Frontal cortex (tissue), 4 donors: ENCODE results near the gene MAP4K4. TPM values are rescaled to one million over a fixed set of nuclear protein-coding genes. Genes with fewer than 3 reads are reported as not detected.

ENCODE experiments used
- DNase-seq, 2 donors: peaks; one replicate each; pipeline ENCODE4 v3.0.0; 2012; ENCODE audit warnings: low spot score in 2 of 2
- FAIRE-seq: peaks from 2 replicates; lab custom pipeline; 2012; peaks lifted over from hg19 to GRCh38; lab: Jason Lieb, UNC
- total RNA-seq: library from RNA; depleted of rRNA; stranded (reverse); fragments of >200 nt; gene quantifications from one replicate; pipeline ENCODE4 v1.2.3, GENCODE V29; 2014
- donor health status: control.
- donor health status: control.
- donor health status: control.

The MAP4K4 gene
- total RNA-seq, 1 donor from 2014 or later, result 161 TPM

DNA sequence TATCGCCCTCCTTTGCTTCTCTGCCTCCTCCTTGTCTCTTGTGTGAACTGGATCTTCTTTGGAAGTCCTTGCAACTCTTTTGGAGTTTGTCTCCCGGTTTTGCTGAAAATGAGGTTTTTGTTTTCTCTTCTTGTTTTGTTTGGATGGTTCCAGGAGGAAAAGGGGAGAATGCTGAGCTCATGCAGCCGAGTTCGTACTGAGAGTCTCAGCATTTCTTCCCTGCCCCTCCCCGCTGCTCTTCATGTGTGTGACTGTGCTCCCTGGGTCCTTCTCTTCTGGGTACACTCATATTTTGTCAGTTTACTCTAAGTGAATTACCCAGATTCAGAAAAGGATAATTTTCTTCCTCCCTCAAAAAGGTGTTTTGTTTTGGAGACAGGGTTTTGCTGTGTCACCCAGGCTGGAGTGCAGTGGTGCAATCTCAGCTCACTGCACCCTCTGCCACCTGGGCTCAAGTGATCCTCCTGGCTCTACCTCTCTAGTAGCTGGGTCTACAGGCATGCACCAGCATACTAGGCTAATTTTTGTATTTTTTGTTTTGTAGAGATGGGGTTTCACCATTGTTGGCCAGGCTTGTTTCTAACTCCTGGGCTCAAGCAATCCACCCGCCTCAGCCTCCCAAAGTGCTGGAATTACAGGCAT, 151.4 kb downstream of the MAP4K4 start:
- FAIRE-seq, result no peak
- DNase-seq, result no peak

GRCh38 chr2:101850450-101850849, 152.9 kb downstream of the MAP4K4 start:
- DNase-seq, result no peak
- no peak for FAIRE-seq

GRCh38 chr2:101850991-101851390, 153.5 kb downstream of the MAP4K4 start:
- no peak for DNase-seq
- FAIRE-seq, result no peak

- FAIRE-seq, result no peak
- DNase-seq, result no peak
Observed at GRCh38 chr2:101852824-101853223, 155.3 kb downstream of the MAP4K4 start.

DNA sequence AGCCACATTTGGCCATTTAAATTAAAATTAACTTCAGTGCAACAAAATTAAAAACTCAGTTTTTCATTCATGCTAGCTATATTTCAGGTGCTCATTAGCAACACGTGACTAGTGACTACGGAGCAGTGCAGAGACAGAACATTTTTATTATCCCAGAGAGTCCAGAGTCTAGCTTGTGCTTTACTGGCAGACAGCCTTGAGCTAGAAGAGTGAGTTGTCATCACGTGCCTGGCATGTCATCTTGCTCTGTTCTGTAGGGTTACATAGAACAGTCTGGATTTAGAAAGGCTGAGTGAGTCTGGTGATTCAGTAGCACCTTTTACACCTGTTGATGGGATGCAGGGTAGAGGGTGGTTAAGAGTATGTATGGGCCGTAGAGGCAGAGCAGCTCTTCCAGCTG, 157.4 kb downstream of the MAP4K4 start:
- no peak for FAIRE-seq
- DNase-seq, result no peak

DNA sequence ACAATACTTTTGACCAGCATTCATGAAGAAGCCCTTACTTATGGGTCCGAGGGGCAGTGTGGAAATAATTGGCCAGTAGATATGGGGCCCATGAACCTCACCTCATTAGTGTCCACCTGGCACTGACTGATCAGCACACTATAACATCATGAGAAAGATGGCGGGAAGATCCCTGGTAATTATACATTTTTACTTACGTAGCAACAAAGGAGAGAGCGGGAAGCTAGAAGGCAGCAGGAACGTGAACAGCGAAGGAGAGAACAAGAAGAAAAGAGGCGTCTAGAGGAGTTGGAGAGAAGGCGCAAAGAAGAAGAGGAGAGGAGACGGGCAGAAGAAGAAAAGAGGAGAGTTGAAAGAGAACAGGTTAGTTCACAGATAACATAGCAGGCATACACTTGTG, 158.3 kb downstream of the MAP4K4 start:
- FAIRE-seq, result no peak
- no peak for DNase-seq

DNA sequence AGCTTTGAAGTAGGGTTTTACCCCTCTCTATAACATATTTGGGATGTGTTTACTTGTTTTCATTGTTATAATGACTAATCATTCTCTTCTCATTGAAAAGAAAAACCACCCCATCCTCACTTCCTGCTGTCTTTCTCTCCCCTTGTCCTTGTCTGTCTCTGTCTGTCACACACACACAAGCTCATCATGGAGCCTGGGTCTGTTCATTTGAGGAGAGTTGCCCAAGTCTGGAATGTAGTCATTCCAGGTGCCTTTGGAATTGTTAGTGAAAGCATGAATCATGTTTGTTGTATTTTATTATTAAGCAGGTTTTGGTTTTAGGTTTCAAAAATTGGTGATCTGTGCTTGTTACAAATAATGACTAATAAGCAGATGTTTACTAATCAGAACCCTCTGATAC, 160.7 kb downstream of the MAP4K4 start:
- no peak for DNase-seq
- FAIRE-seq, result no peak

DNA sequence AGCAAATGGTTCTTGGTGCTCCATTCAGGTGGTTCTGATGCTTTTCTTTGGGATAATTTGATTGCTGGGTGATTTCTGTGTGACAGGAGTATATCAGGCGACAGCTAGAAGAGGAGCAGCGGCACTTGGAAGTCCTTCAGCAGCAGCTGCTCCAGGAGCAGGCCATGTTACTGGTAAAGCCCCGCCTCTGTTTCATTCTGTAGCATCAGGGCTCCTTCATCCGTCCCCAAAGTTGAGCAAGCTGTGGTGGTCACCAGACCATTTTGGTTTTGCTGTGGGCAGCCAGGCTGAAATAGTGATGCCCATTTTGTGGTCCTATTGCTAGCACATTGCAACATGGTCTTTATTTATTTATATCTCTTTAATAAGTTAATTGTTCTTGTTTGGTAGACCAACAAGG, 161.4 kb downstream of the MAP4K4 start:
- FAIRE-seq (no peak), DNase-seq (no peak)

GRCh38 chr2:101859604-101860003, 162.1 kb downstream of the MAP4K4 start:
- FAIRE-seq (no peak), DNase-seq (no peak)

DNA sequence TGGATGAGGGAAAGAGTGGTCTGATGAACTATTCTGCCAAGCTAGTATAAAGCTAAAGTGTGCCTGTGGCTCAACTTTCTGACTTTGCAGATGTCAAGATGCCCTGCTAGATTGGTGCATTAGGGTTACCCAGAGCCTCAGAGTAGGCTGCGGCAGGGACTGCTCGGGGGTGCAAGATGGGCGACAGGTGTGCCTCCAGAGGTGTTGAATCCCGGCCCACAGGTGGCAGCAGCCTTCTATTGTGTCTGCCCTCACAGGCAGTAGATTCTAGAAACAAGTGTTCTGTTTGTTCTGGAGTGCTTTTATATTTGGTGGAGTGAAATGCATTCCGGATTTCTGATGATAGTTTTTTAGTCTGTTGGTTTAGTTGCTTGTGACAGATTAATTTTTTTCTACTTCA, 162.7 kb downstream of the MAP4K4 start:
- DNase-seq, result no peak
- FAIRE-seq, result no peak

DNA sequence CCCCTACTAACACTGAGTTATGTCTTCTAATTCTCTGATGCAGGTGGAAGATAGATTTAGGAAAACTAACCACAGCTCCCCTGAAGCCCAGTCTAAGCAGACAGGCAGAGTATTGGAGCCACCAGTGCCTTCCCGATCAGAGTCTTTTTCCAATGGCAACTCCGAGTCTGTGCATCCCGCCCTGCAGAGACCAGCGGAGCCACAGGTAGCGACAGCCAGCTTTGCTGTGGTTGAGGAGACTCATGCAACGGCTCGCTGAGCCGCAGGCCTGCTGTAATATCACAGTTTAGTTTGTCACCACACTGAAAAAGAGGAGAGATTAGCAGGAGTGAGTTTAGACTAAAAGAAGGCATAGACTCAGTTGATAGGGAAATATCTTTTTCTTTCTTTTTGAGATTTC, 163.3 kb downstream of the MAP4K4 start:
- no peak for FAIRE-seq
- DNase-seq, result no peak

- DNase-seq (no peak), FAIRE-seq (no peak)
Observed at GRCh38 chr2:101861382-101861781, 163.9 kb downstream of the MAP4K4 start.

- no peak for DNase-seq
Observed at GRCh38 chr2:101863534-101863933, 166.0 kb downstream of the MAP4K4 start.

GRCh38 chr2:101864426-101864825, 166.9 kb downstream of the MAP4K4 start:
- FAIRE-seq, result peak; percentile 43
- DNase-seq, result no peak

More at GRCh38 chr2:101863534-101863933, 166.0 kb downstream of the MAP4K4 start:
- FAIRE-seq, result no peak

GRCh38 chr2:101868525-101868924, 171.0 kb downstream of the MAP4K4 start:
- no peak for FAIRE-seq
- DNase-seq, result no peak

- DNase-seq, result no peak
- FAIRE-seq, result no peak
Observed at GRCh38 chr2:101869527-101869926, 172.0 kb downstream of the MAP4K4 start.

GRCh38 chr2:101870444-101870843, 172.9 kb downstream of the MAP4K4 start:
- DNase-seq (no peak), FAIRE-seq (no peak)

GRCh38 chr2:101871480-101871879, 174.0 kb downstream of the MAP4K4 start:
- FAIRE-seq, result no peak

DNA sequence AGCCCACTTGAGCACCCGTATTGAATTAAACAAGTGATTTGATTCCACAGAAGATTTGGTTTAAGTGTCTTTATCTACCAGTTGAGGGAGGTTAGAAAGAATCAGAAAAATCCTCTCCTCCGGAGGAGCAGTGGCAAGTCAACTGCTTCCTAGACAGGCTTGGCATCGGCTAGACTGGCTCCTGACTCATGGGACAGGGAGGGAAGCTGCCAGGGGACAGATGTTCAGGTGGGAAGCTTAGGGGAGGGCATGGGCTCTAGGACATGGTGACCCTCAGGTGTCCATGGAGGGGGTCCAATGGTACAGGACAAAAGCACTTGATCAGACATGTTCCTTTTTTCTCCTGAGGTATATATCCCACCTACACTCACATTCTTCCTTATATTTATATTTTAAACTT, 175.0 kb downstream of the MAP4K4 start:
- FAIRE-seq (no peak), DNase-seq (no peak)

More at GRCh38 chr2:101871480-101871879, 174.0 kb downstream of the MAP4K4 start:
- no peak for DNase-seq

DNA sequence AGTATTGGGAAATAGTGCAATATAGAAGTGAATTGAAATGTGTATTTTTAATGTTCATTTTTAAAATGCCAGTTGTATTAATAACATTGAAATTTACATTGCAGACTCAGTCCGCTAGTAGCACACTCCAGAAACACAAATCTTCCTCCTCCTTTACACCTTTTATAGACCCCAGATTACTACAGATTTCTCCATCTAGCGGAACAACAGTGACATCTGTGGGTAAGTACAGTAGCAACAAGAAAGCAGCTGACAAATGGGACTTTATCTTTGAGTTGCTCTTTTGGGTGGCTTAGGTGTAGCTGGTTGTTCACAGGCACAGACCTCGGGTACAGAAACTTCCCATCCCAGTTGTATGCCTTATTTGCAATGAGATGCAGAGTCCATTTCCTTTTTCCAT, 176.0 kb downstream of the MAP4K4 start:
- no peak for FAIRE-seq
- DNase-seq, result peak in 1 of 2 donors; percentile 12

GRCh38 chr2:101874069-101874468, 176.6 kb downstream of the MAP4K4 start:
- no peak for DNase-seq
- FAIRE-seq, result no peak

DNA sequence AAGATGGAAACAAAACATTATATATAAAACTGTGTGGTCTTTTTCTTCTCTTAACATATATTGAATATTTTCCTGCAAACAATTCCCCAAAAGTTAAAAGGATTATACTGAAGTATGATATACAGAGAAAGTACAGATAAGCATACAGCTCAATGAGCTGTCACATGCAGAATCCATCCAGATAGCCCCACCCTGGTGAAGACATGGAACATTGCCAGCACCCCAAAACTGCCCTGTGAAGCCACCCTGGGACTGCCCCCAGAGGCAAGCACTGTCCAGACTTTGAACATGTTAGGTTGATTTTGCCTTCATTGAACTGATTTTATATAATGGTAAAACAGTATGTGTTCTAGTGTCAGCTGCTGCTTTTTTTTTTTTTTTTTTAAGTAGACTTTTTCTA, 182.0 kb downstream of the MAP4K4 start:
- DNase-seq (no peak), FAIRE-seq (no peak)
